Nucleus accumbens (tissue), 56 donors: ENCODE results near the gene CFAP97D2.
"Not testable (repeated sequence)": the region's sequence is repeated elsewhere in the genome, so short reads cannot be mapped to it uniquely, and the experiment has no call there.

Source experiments
- DNase-seq, 56 donors: peaks; one replicate each; lab custom pipeline; 2025; lab: John Stamatoyannopoulos, UW

Gene CFAP97D2

DNA sequence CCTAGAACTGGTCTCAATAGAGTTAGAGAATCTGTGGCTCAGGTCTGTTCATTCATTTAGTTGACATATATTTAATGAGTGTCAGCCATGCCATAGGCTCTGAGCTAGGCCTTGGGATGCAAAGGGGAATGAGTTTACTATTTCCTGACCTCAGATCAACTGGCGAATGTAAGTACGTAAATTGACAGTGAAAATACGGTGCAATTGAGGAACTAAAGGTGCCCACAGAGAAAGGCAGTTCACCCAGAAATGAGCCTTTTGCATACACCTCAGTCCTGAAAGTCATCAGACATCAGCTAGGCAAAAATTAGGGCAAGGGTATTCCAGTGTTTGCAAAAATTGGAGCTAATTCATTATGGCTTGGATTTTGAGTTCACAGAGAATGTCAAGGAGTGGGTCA, 81.8 kb downstream of the CFAP97D2 start:
- DNase-seq: no peak

GRCh38 chr13:114261328-114261965, 82.4 kb downstream of the CFAP97D2 start:
- no peak for DNase-seq

DNA sequence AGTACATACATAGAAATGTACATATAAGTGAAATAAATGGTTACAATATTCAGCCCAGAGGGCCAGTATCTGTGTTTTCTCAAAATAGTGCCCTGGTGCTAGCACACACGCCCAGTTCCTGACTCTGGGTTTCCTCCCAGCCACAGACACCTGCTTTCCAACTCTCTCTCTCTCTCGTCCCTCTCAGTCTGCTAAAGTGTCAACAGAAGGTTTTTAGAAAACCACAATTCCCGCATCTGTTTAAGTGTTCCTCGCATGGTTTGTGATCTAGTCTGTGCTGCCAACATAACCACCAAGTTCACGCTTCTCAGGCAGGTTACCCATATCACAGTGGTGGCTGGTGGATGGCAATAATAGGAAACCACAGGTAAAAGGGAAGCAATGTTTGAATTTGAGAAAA, 84.5 kb downstream of the CFAP97D2 start:
- no peak for DNase-seq

- DNase-seq: not testable (repeated sequence)
These were observed 85.3 kb downstream of the CFAP97D2 start for GRCh38 chr13:114264313-114264712.

- no peak for DNase-seq
These were observed 86.0 kb downstream of the CFAP97D2 start for GRCh38 chr13:114264886-114265611.

GRCh38 chr13:114266241-114266640, 87.2 kb downstream of the CFAP97D2 start:
- no peak for DNase-seq

DNA sequence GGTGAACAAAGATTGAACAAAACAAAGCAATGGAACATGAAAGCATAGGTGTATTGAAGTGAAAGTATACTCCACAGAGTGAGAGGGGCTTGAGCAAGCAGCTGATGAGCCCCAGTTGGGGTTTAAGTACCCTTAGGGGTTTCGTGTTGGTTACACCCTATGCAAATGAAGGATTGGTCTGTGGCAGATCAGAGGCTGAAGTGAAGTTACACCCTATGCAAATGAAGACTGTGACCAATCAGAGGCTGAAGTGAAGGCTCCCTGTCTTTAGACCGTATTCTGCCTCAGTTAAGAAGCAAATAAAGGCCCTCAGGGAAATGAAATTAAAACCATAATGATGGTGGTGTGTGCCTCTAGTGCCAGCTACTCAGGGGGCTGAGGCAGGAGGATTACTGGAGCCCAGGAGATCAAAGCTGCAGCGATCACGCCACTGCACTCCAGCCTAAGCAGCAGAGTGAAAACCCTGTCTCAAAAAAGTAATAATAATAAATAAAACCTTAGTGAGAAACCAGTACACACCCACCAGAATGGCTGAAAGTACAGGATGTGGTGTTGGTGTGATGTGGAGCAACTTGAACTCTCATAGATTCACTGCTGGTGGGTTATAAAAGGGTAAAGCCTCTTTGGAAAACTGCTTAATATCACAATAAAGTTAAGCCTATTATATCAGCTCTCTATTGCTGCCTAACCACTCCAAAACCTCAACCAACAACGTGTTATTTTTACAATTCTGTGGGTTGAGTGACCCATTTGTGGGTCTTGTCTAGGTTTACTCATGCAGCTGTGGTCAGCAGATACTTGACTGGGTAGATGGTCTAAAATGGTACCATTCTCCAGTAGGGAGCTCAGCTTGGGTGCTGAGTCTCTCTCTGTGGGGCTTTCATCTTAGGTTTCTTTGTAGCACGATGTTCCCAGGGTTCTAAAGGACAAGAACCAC, 89.6 kb downstream of the CFAP97D2 start:
- DNase-seq: no peak

GRCh38 chr13:114269281-114269770, 90.3 kb downstream of the CFAP97D2 start:
- no peak for DNase-seq
